DND-41 (cell line): ENCODE measurements around the gene RAMP3.

ENCODE experiments used
- ATAC-seq: fragments of 200-7000 bp; cut with Tn5 transposase; 3 replicates; pipeline ENCODE4 v1.9.1; 2021; ENCODE audit warnings: low read depth; ENCODE audit not compliant: insufficient read depth
- DNase-seq: peaks from one replicate; pipeline ENCODE4 v3.0.0-alpha.2; 2020
- H2AFZ ChIP-seq: 2 replicates; pipeline ENCODE4 v1.6.0; 2012; ENCODE audit warnings: low read depth, low read length
- H3K27ac ChIP-seq: 2 replicates; pipeline ENCODE4 v1.5.1; 2012; ENCODE audit warnings: low read length, inconsistent platforms
- H3K27me3 ChIP-seq: fragments of 200-600 bp; sonication (generic); 2 replicates; pipeline ENCODE4 v1.6.0; 2012; ENCODE audit warnings: low read length, mild to moderate bottlenecking, inconsistent platforms; ENCODE audit not compliant: insufficient read depth, poor library complexity
- H3K36me3 ChIP-seq: 2 replicates; pipeline ENCODE4 v1.5.1; 2012; ENCODE audit warnings: low read length, inconsistent platforms; ENCODE audit not compliant: insufficient read depth
- H3K4me1 ChIP-seq: 2 replicates; pipeline ENCODE4 v1.5.1; 2012; ENCODE audit warnings: mild to moderate bottlenecking, low read length; ENCODE audit not compliant: insufficient read depth
- H3K4me2 ChIP-seq: 2 replicates; pipeline ENCODE4 v1.6.0; 2012; ENCODE audit warnings: mild to moderate bottlenecking, moderate library complexity, low read length, inconsistent platforms; ENCODE audit not compliant: insufficient read depth
- H3K4me3 ChIP-seq, 2 experiments: fragments of 200-600 bp in 1 of 2; shearing (Covaris generic) in 1 of 2; 2 replicates each; pipeline ENCODE4 v1.5.1; 2012 to 2016; ENCODE audit warnings: inconsistent platforms in 2 of 2, low read length in 2 of 2, mild to moderate bottlenecking in 2 of 2, low read depth in 1 of 2, moderate library complexity in 1 of 2
- H3K79me2 ChIP-seq: 2 replicates; pipeline ENCODE4 v1.6.0; 2012; ENCODE audit warnings: low read length, inconsistent platforms; ENCODE audit not compliant: insufficient read depth
- H3K9ac ChIP-seq: 2 replicates; pipeline ENCODE4 v1.6.0; 2012; ENCODE audit warnings: low read depth, mild to moderate bottlenecking, inconsistent platforms, low read length, moderate library complexity
- H3K9me3 ChIP-seq: 2 replicates; pipeline ENCODE4 v1.5.1; 2012; ENCODE audit warnings: low read length, moderate library complexity, mild to moderate bottlenecking, inconsistent platforms; ENCODE audit not compliant: insufficient read depth, severe bottlenecking
- H4K20me1 ChIP-seq: 2 replicates; pipeline ENCODE4 v1.6.0; 2012; ENCODE audit warnings: low read length; ENCODE audit not compliant: insufficient read depth
- CTCF ChIP-seq: IDR thresholded peaks from 2 replicates; pipeline ENCODE4 v1.5.1; 2012; ENCODE audit warnings: borderline replicate concordance, low read length, moderate library complexity, mild to moderate bottlenecking; ENCODE audit not compliant: poor library complexity, severe bottlenecking; ENCODE audit errors: extremely low read depth
- EZH2 ChIP-seq: IDR thresholded peaks from 3 replicates; pipeline ENCODE4 v1.6.1; 2012; ENCODE audit warnings: borderline replicate concordance, low read depth, mild to moderate bottlenecking, moderate library complexity, low read length, inconsistent platforms; ENCODE audit not compliant: severe bottlenecking

RAMP3 gene

GRCh38 chr7:45138433-45139267 lies 18.9 kb upstream of the RAMP3 start:
- DNase-seq (no peak), ATAC-seq (no peak)
- Histone ChIP-seq H3K9ac (no peak overlapping the region), H3K27me3 (no peaks in the 10 kb centered on the region), H3K4me2 (no peak overlapping the region), H3K79me2 (no peaks in the 10 kb centered on the region), H3K36me3 (no peaks in the 10 kb centered on the region), H3K4me3 (no peak overlapping the region), H4K20me1 (no peaks in the 10 kb centered on the region), H3K4me1 (peaks cover 2% of the 10 kb centered on the region; the same call in 1 of the 2 replicates), H3K27ac (no peak overlapping the region), H3K9me3 (no peaks in the 10 kb centered on the region), H2AFZ (no peak overlapping the region; the same call in 1 of the 2 replicates)
- TF ChIP-seq EZH2, result no peak
- no peak for TF ChIP-seq CTCF

- Histone ChIP-seq H3K79me2 (no peaks in the 10 kb centered on the region), H2AFZ (no peak overlapping the region), H4K20me1 (no peaks in the 10 kb centered on the region), H3K36me3 (no peaks in the 10 kb centered on the region), H3K4me2 (no peak overlapping the region), H3K27me3 (no peaks in the 10 kb centered on the region), H3K4me3 (no peak overlapping the region), H3K9ac (no peak overlapping the region), H3K4me1 (peaks cover 2% of the 10 kb centered on the region; the same call in 1 of the 2 replicates), H3K27ac (no peak overlapping the region), H3K9me3 (no peaks in the 10 kb centered on the region)
- TF ChIP-seq EZH2 (no peak), CTCF (no peak)
- DNase-seq, result no peak
- ATAC-seq, result no peak
These were observed 16.8 kb upstream of the RAMP3 start for GRCh38 chr7:45140827-45141226.

GRCh38 chr7:45143616-45144015 lies 14.0 kb upstream of the RAMP3 start:
- H3K9me3 ChIP-seq, result no peaks in the 10 kb centered on the region
- no peaks in the 10 kb centered on the region for H3K36me3 ChIP-seq
- H3K9ac ChIP-seq, result no peak overlapping the region
- no peaks in the 10 kb centered on the region for H3K79me2 ChIP-seq
- ATAC-seq (no peak), DNase-seq (no peak)
- no peak overlapping the region for H3K4me3 ChIP-seq
- no peaks in the 10 kb centered on the region for H4K20me1 ChIP-seq
- no peaks in the 10 kb centered on the region for H3K27me3 ChIP-seq
- H3K4me2 ChIP-seq, result no peak overlapping the region
- no peak overlapping the region for H3K27ac ChIP-seq
- TF ChIP-seq EZH2 (no peak), CTCF (no peak)
- no peaks in the 10 kb centered on the region for H3K4me1 ChIP-seq
- H2AFZ ChIP-seq, result no peak overlapping the region
